WTC11 (cell line): Measurements from ENCODE around the gene TSPAN5. TPM values are rescaled to one million over a fixed set of nuclear protein-coding genes. Genes with fewer than 3 reads are reported as not detected.

Source experiments
- ATF2 ChIP-seq: sonication (generic); formaldehyde crosslinking; IDR thresholded peaks from 2 replicates; pipeline ENCODE4 v1.8.1; 2022; ENCODE audit warnings: low read depth, missing genetic modification reagents, borderline replicate concordance
- CREM ChIP-seq: sonication (generic); formaldehyde crosslinking; IDR thresholded peaks from 2 replicates; pipeline ENCODE4 v1.8.1; 2022; ENCODE audit warnings: mild to moderate bottlenecking, missing genetic modification reagents, moderate library complexity
- ESRRA ChIP-seq: sonication (generic); formaldehyde crosslinking; IDR thresholded peaks from 2 replicates; pipeline ENCODE4 v1.8.1; 2022; ENCODE audit warnings: mild to moderate bottlenecking, missing genetic modification reagents, borderline replicate concordance
- ETV6 ChIP-seq: sonication (generic); formaldehyde crosslinking; IDR thresholded peaks from 2 replicates; pipeline ENCODE4 v1.8.1; 2022; ENCODE audit warnings: mild to moderate bottlenecking, missing genetic modification reagents
- FOXK1 ChIP-seq: sonication (generic); formaldehyde crosslinking; IDR thresholded peaks from 2 replicates; pipeline ENCODE4 v1.8.0; 2022; ENCODE audit warnings: mild to moderate bottlenecking, moderate library complexity, missing genetic modification reagents
- FOXP4 ChIP-seq: sonication (generic); formaldehyde crosslinking; IDR thresholded peaks from 2 replicates; pipeline ENCODE4 v1.8.0; 2022; ENCODE audit warnings: mild to moderate bottlenecking, missing genetic modification reagents
- GRHL2 ChIP-seq: fragments of 250-450 bp; sonication (Bioruptor Pico); IDR thresholded peaks from 2 replicates; pipeline ENCODE4 v1.8.0; 2022; ENCODE audit warnings: mild to moderate bottlenecking, moderate library complexity; ENCODE audit not compliant: insufficient replicate concordance, severe bottlenecking
- GTF2I ChIP-seq: fragments of 250-450 bp; sonication (Bioruptor Pico); conservative IDR thresholded peaks from 2 replicates; pipeline ENCODE4 v1.4.0; 2021; ENCODE audit warnings: mild to moderate bottlenecking
- NFATC4 ChIP-seq: fragments of 250-450 bp; sonication (Bioruptor Pico); IDR thresholded peaks from 2 replicates; pipeline ENCODE4 v1.9.0; 2021; ENCODE audit warnings: mild to moderate bottlenecking
- NFE2L1 ChIP-seq: sonication (generic); formaldehyde crosslinking; IDR thresholded peaks from 2 replicates; pipeline ENCODE4 v1.8.1; 2023; ENCODE audit warnings: missing genetic modification reagents
- NR1H2 ChIP-seq: sonication (generic); formaldehyde crosslinking; IDR thresholded peaks from 2 replicates; pipeline ENCODE4 v1.9.0; 2021; ENCODE audit warnings: mild to moderate bottlenecking, moderate library complexity, missing genetic modification reagents
- OVOL2 ChIP-seq: fragments of 250-450 bp; sonication (Bioruptor Pico); IDR thresholded peaks from 2 replicates; pipeline ENCODE4 v1.9.0; 2021; ENCODE audit warnings: mild to moderate bottlenecking, borderline replicate concordance
- RELA ChIP-seq: sonication (generic); formaldehyde crosslinking; IDR thresholded peaks from 2 replicates; pipeline ENCODE4 v1.8.1; 2022; ENCODE audit warnings: missing genetic modification reagents, mild to moderate bottlenecking, borderline replicate concordance
- SP1 ChIP-seq: sonication (generic); formaldehyde crosslinking; conservative IDR thresholded peaks from 2 replicates; pipeline ENCODE4 v1.8.1; 2022; ENCODE audit warnings: missing genetic modification reagents
- TCF7 ChIP-seq: sonication (generic); formaldehyde crosslinking; IDR thresholded peaks from 2 replicates; pipeline ENCODE4 v1.8.0; 2022; ENCODE audit warnings: mild to moderate bottlenecking, low read depth, missing genetic modification reagents, moderate library complexity
- ZNF138 ChIP-seq: sonication (generic); formaldehyde crosslinking; conservative IDR thresholded peaks from 2 replicates; pipeline ENCODE4 v1.8.1; 2022; ENCODE audit warnings: mild to moderate bottlenecking, moderate library complexity, missing genetic modification reagents
- ZNF219 ChIP-seq: sonication (generic); formaldehyde crosslinking; IDR thresholded peaks from 2 replicates; pipeline ENCODE4 v1.8.0; 2023; ENCODE audit warnings: missing genetic modification reagents, mild to moderate bottlenecking, borderline replicate concordance
- ZNF317 ChIP-seq: sonication (generic); formaldehyde crosslinking; IDR thresholded peaks from 2 replicates; pipeline ENCODE4 v1.8.1; 2023; ENCODE audit warnings: low read depth, mild to moderate bottlenecking, moderate library complexity, missing genetic modification reagents, borderline replicate concordance
- ZNF396 ChIP-seq: fragments of 250-450 bp; sonication (Bioruptor Pico); IDR thresholded peaks from 2 replicates; pipeline ENCODE4 v1.8.0; 2021; ENCODE audit warnings: mild to moderate bottlenecking, moderate library complexity, borderline replicate concordance
- ZNF423 ChIP-seq: fragments of 250-450 bp; sonication (Bioruptor Pico); IDR thresholded peaks from 2 replicates; pipeline ENCODE4 v2.1.2; 2022; ENCODE audit warnings: mild to moderate bottlenecking, moderate library complexity
- ZNF671 ChIP-seq: fragments of 250-450 bp; sonication (Bioruptor Pico); IDR thresholded peaks from 2 replicates; pipeline ENCODE4 v1.8.0; 2021; ENCODE audit warnings: mild to moderate bottlenecking
- ZSCAN18 ChIP-seq: fragments of 250-450 bp; sonication (Bioruptor Pico); IDR thresholded peaks from 2 replicates; pipeline ENCODE4 v2.1.2; 2022; ENCODE audit warnings: mild to moderate bottlenecking, moderate library complexity
- total RNA-seq: library from RNA; stranded (reverse); gene quantifications from 3 replicates; pipeline ENCODE4 v1.2.3, GENCODE V29; 2021
- TF ChIP-seq, protein P1 (sequence below): sonication (generic); formaldehyde crosslinking; conservative IDR thresholded peaks from 2 replicates; pipeline ENCODE4 v1.8.1; 2022; ENCODE audit warnings: mild to moderate bottlenecking, missing genetic modification reagents
- TF ChIP-seq, protein P2 (sequence below): sonication (generic); formaldehyde crosslinking; IDR thresholded peaks from 2 replicates; pipeline ENCODE4 v1.8.0; 2022; ENCODE audit warnings: missing genetic modification reagents
- TF ChIP-seq, protein P3 (sequence below): fragments of 250-450 bp; sonication (Bioruptor Pico); IDR thresholded peaks from 2 replicates; pipeline ENCODE4 v1.9.0; 2021; ENCODE audit warnings: mild to moderate bottlenecking
- TF ChIP-seq, protein P4 (sequence below): fragments of 250-450 bp; sonication (Bioruptor Pico); IDR thresholded peaks from 2 replicates; pipeline ENCODE4 v1.9.0; 2021; ENCODE audit warnings: mild to moderate bottlenecking, borderline replicate concordance

The TSPAN5 gene
- total RNA-seq, 1 experiment from 2014 or later = 22.7 TPM

- peak; percentile 68; the same call in 1 of the 2 replicates for TF ChIP-seq NFE2L1 (CRISPR knock-in tag)
- TF ChIP-seq NFATC4 (CRISPR knock-in tag) = no peak
- TF ChIP-seq ZNF396 = 0 out of 2 replicates have a peak, but pooled peaks have one; percentile 56
- TF ChIP-seq SP1 = 0 out of 2 replicates have a peak, but pooled peaks have one; percentile 17
- TF ChIP-seq ZSCAN18 (CRISPR knock-in tag) = no peak
- TF ChIP-seq ZNF138 = 0 out of 2 replicates have a peak, but pooled peaks have one; percentile 39
- TF ChIP-seq, protein P1, sequence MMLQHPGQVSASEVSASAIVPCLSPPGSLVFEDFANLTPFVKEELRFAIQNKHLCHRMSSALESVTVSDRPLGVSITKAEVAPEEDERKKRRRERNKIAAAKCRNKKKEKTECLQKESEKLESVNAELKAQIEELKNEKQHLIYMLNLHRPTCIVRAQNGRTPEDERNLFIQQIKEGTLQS = no peak
- TF ChIP-seq NR1H2 (CRISPR knock-in tag) = no peak
- peak; percentile 52; the same call in 1 of the 2 replicates for TF ChIP-seq FOXP4 (CRISPR knock-in tag)
- no peak for TF ChIP-seq ZNF671
- TF ChIP-seq GRHL2 = no peak
- TF ChIP-seq CREM (CRISPR knock-in tag) = no peak
- TF ChIP-seq OVOL2 = no peak
- TF ChIP-seq, protein P2, sequence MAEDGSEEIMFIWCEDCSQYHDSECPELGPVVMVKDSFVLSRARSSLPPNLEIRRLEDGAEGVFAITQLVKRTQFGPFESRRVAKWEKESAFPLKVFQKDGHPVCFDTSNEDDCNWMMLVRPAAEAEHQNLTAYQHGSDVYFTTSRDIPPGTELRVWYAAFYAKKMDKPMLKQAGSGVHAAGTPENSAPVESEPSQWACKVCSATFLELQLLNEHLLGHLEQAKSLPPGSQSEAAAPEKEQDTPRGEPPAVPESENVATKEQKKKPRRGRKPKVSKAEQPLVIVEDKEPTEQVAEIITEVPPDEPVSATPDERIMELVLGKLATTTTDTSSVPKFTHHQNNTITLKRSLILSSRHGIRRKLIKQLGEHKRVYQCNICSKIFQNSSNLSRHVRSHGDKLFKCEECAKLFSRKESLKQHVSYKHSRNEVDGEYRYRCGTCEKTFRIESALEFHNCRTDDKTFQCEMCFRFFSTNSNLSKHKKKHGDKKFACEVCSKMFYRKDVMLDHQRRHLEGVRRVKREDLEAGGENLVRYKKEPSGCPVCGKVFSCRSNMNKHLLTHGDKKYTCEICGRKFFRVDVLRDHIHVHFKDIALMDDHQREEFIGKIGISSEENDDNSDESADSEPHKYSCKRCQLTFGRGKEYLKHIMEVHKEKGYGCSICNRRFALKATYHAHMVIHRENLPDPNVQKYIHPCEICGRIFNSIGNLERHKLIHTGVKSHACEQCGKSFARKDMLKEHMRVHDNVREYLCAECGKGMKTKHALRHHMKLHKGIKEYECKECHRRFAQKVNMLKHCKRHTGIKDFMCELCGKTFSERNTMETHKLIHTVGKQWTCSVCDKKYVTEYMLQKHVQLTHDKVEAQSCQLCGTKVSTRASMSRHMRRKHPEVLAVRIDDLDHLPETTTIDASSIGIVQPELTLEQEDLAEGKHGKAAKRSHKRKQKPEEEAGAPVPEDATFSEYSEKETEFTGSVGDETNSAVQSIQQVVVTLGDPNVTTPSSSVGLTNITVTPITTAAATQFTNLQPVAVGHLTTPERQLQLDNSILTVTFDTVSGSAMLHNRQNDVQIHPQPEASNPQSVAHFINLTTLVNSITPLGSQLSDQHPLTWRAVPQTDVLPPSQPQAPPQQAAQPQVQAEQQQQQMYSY (CRISPR knock-in tag) = no peak
- TF ChIP-seq, protein P3, sequence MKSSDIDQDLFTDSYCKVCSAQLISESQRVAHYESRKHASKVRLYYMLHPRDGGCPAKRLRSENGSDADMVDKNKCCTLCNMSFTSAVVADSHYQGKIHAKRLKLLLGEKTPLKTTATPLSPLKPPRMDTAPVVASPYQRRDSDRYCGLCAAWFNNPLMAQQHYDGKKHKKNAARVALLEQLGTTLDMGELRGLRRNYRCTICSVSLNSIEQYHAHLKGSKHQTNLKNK (CRISPR knock-in tag) = no peak
- TF ChIP-seq ZNF219 (CRISPR knock-in tag) = no peak
- no peak for TF ChIP-seq ESRRA
- no peak for TF ChIP-seq RELA (CRISPR knock-in tag)
- TF ChIP-seq ZNF317 (CRISPR knock-in tag) = no peak
- TF ChIP-seq GTF2I (CRISPR knock-in tag) = no peak
- TF ChIP-seq ETV6 = peak; percentile 95
- TF ChIP-seq ATF2 = no peak
- peak; percentile 63 for TF ChIP-seq ZNF423 (CRISPR knock-in tag)
- TF ChIP-seq FOXK1 (CRISPR knock-in tag) = peak; percentile 79
- TF ChIP-seq, protein P4, sequence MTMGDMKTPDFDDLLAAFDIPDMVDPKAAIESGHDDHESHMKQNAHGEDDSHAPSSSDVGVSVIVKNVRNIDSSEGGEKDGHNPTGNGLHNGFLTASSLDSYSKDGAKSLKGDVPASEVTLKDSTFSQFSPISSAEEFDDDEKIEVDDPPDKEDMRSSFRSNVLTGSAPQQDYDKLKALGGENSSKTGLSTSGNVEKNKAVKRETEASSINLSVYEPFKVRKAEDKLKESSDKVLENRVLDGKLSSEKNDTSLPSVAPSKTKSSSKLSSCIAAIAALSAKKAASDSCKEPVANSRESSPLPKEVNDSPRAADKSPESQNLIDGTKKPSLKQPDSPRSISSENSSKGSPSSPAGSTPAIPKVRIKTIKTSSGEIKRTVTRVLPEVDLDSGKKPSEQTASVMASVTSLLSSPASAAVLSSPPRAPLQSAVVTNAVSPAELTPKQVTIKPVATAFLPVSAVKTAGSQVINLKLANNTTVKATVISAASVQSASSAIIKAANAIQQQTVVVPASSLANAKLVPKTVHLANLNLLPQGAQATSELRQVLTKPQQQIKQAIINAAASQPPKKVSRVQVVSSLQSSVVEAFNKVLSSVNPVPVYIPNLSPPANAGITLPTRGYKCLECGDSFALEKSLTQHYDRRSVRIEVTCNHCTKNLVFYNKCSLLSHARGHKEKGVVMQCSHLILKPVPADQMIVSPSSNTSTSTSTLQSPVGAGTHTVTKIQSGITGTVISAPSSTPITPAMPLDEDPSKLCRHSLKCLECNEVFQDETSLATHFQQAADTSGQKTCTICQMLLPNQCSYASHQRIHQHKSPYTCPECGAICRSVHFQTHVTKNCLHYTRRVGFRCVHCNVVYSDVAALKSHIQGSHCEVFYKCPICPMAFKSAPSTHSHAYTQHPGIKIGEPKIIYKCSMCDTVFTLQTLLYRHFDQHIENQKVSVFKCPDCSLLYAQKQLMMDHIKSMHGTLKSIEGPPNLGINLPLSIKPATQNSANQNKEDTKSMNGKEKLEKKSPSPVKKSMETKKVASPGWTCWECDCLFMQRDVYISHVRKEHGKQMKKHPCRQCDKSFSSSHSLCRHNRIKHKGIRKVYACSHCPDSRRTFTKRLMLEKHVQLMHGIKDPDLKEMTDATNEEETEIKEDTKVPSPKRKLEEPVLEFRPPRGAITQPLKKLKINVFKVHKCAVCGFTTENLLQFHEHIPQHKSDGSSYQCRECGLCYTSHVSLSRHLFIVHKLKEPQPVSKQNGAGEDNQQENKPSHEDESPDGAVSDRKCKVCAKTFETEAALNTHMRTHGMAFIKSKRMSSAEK (CRISPR knock-in tag) = 0 out of 2 replicates have a peak, but pooled peaks have one; percentile 20
- TF ChIP-seq TCF7 = no peak
Observed at GRCh38 chr4:98662626-98663225, 4.3 kb upstream of the TSPAN5 start (continued).
